ENCODE measurements around the gene ASPM. TPM values are rescaled to one million over a fixed set of nuclear protein-coding genes. Genes with fewer than 3 reads are reported as not detected.

ASPM gene
- total and polyA plus RNA-seq, 2 of the 8 experiments (the other 6 are each of a cell fraction or from before 2014, with no cell fraction given), result 5.1 to 50.3 TPM

GRCh38 chr1:197173571-197174507 lies 27.4 kb upstream of the ASPM start:
- WGBS, 2 experiments (ENCODE audit: extremely low coverage in 1 of 2, insufficient coverage in 1 of 2, insufficient read length in 1 of 2, insufficient replicate concordance in 2 of 2, low coverage in 1 of 2, low lambda C conversion rate in 2 of 2, missing lambda C conversion rate in 1 of 2), result 80% methylated on average over 5 of the region's 5 CpGs; no CpG with 5 or more reads in 1 of the 2 experiments
- H3K27ac ChIP-seq (ENCODE audit: low read depth, low read length), result no peak overlapping the region
- no peaks in the 10 kb centered on the region for H3K79me1 ChIP-seq (ENCODE audit: low read depth, low read length)
- H3K14ac ChIP-seq (ENCODE audit: insufficient read length), result no peak overlapping the region
- no peak overlapping the region for H3K23ac ChIP-seq (ENCODE audit: insufficient read length)
- H3K9me3 ChIP-seq (ENCODE audit: insufficient read depth in 2 of 2, low read depth in 1 of 2, low read length in 1 of 2), result no peaks in the 10 kb centered on the region
- no peak overlapping the region for H3K4ac ChIP-seq (replicated peaks; ENCODE audit: insufficient read length, low read depth, low read length)
- POLR2A ChIA-PET (ENCODE audit: partially characterized antibody), result no interaction called here
- no peak overlapping the region for H3K4me2 ChIP-seq (ENCODE audit: insufficient read depth in 1 of 2, low read depth in 2 of 2, low read length in 2 of 2)
- H2BK5ac ChIP-seq (ENCODE audit: low read depth, low read length), result no peak overlapping the region
- H3K9ac ChIP-seq (replicated peaks in 1 of 4; ENCODE audit: extremely low read depth in 1 of 4, low read depth in 3 of 4, low read length in 3 of 4), result no peak overlapping the region
- H2BK12ac ChIP-seq (ENCODE audit: low read depth, low read length), result no peak overlapping the region
- DNase-seq (ENCODE audit: low read depth in 1 of 2, low spot score in 2 of 2), result no peak
- no peak overlapping the region for H2AFZ ChIP-seq (ENCODE audit: low read length)
- no peak for FAIRE-seq
- no peak overlapping the region for H4K91ac ChIP-seq (replicated peaks; ENCODE audit: insufficient read length, low read length)
- H3K18ac ChIP-seq (ENCODE audit: extremely low read depth, low read length), result no peak overlapping the region
- H4K20me1 ChIP-seq (replicated peaks in 1 of 2; ENCODE audit: control insufficient read depth in 1 of 2, insufficient read depth in 2 of 2, low read length in 2 of 2), result no peaks in the 10 kb centered on the region
- no peaks in the 10 kb centered on the region for H3K4me1 ChIP-seq (replicated peaks in 1 of 4; ENCODE audit: control insufficient read depth in 3 of 4, insufficient read depth in 4 of 4, low read length in 3 of 4)
- H3K36me3 ChIP-seq (ENCODE audit: control insufficient read depth in 2 of 4, insufficient read depth in 4 of 4, low read length in 3 of 4), result peaks cover 0 to 33% (median 0%) of the 10 kb centered on the region in 4 experiments; a peak in 3 of 8 replicates
- H3K4me3 ChIP-seq (ENCODE audit: extremely low read depth in 1 of 4, insufficient read depth in 2 of 4, low read depth in 3 of 4, low read length in 4 of 4), result no peak overlapping the region
- H2BK20ac ChIP-seq (ENCODE audit: low read length), result no peak overlapping the region
- H2AK5ac ChIP-seq (ENCODE audit: low read depth, low read length), result no peak overlapping the region
- no peaks in the 10 kb centered on the region for H3K79me2 ChIP-seq (ENCODE audit: control insufficient read depth in 1 of 2, insufficient read depth in 2 of 2, low read length in 2 of 2)
- no peak overlapping the region for H2BK120ac ChIP-seq (replicated peaks; ENCODE audit: low read depth, low read length)
- CTCF ChIA-PET (ENCODE audit: partially characterized antibody), result no interaction called here
- no peaks in the 10 kb centered on the region for H3K27me3 ChIP-seq (replicated peaks in 1 of 4; ENCODE audit: control insufficient read depth in 3 of 4, extremely low read depth in 1 of 4, insufficient read depth in 3 of 4, low read length in 3 of 4)
- H3K56ac ChIP-seq (replicated peaks; ENCODE audit: insufficient read length, low read depth, low read length), result no peak overlapping the region
- H3K23me2 ChIP-seq (ENCODE audit: low read depth, low read length), result no peaks in the 10 kb centered on the region
- H4K5ac ChIP-seq (ENCODE audit: insufficient read length, low read depth, low read length), result no peak overlapping the region
- no peak overlapping the region for H2BK15ac ChIP-seq (ENCODE audit: low read length)
- no peak overlapping the region for H4K8ac ChIP-seq (ENCODE audit: extremely low read depth, insufficient read depth, low read length)
- TF ChIP-seq RBBP5 (IDR thresholded peaks at IDR 0.05; ENCODE audit: borderline replicate concordance, low read depth, low read length) (no peak), EZH2 (IDR thresholded peaks at IDR 0.05; ENCODE audit: low read depth, low read length, severe bottlenecking) (no peak), POLR2AphosphoS5 (IDR thresholded peaks at IDR 0.05; ENCODE audit: low read depth, low read length) (no peak), RNF2 (IDR thresholded peaks at IDR 0.05; ENCODE audit: borderline replicate concordance, low read depth, low read length, missing control alignments, poor library complexity, severe bottlenecking) (no peak), NANOG (IDR thresholded peaks at IDR 0.05; ENCODE audit: insufficient read depth, low read depth, low read length, poor library complexity, severe bottlenecking) (no peak)

Data from H1 (cell line).